ENCODE measurements around the gene CTDSPL. TPM values are rescaled to one million over a fixed set of nuclear protein-coding genes. Genes with fewer than 3 reads are reported as not detected.

Gene CTDSPL
- total and polyA plus RNA-seq, 2 of the 13 experiments (the other 11 are each of a cell fraction or from before 2014, with no cell fraction given): 26.1 to 142 TPM

DNA sequence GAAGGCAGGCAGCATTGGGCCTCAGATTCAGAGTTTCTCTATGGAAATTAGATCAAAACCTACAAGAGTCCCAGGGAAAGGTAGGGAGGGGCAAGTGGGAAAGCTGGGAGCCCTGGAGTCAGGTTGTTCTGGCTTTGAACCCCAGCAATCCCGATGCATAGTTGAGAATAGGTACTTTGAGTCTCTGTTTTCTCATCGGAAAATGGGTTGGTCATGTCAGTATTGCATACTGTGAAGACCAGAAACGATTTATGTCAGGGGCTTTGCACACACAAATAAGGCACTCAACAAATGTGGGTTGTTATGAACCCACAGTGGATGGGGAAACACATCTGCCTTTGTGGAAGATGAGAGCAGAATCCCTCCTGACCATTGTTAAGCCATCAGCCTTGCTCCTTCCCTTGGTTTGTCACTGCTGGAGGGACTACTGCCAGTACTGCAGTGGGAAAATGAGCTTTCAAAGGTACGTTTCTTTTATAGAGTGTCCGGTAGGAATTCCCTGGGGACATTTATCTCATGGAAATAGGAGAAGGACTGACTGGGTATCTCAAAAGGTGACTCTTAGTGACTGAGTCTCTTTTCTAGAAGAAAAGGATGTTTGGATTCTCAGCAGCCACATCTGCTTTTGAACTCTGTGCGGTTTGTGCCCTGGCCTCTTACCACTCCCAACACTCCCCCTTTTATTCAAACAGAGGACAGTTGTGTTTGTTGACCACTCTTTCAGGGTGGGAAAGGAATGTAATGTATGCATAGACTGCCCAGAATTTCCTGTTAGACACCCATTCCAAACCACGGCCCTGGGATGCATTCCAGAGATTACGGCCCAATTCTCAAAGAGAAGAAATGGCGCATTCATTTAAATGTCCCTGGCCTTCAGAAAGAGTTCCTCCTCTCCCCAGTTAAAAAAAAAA, 74.3 kb downstream of the CTDSPL start (continued):
- TF ChIP-seq, protein P1, sequence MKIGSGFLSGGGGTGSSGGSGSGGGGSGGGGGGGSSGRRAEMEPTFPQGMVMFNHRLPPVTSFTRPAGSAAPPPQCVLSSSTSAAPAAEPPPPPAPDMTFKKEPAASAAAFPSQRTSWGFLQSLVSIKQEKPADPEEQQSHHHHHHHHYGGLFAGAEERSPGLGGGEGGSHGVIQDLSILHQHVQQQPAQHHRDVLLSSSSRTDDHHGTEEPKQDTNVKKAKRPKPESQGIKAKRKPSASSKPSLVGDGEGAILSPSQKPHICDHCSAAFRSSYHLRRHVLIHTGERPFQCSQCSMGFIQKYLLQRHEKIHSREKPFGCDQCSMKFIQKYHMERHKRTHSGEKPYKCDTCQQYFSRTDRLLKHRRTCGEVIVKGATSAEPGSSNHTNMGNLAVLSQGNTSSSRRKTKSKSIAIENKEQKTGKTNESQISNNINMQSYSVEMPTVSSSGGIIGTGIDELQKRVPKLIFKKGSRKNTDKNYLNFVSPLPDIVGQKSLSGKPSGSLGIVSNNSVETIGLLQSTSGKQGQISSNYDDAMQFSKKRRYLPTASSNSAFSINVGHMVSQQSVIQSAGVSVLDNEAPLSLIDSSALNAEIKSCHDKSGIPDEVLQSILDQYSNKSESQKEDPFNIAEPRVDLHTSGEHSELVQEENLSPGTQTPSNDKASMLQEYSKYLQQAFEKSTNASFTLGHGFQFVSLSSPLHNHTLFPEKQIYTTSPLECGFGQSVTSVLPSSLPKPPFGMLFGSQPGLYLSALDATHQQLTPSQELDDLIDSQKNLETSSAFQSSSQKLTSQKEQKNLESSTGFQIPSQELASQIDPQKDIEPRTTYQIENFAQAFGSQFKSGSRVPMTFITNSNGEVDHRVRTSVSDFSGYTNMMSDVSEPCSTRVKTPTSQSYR (CRISPR knock-in tag; IDR thresholded peaks at IDR 0.05; ENCODE audit: borderline replicate concordance): peak; percentile 35; the same call in 1 of the 2 replicates
- TF ChIP-seq, protein P2, sequence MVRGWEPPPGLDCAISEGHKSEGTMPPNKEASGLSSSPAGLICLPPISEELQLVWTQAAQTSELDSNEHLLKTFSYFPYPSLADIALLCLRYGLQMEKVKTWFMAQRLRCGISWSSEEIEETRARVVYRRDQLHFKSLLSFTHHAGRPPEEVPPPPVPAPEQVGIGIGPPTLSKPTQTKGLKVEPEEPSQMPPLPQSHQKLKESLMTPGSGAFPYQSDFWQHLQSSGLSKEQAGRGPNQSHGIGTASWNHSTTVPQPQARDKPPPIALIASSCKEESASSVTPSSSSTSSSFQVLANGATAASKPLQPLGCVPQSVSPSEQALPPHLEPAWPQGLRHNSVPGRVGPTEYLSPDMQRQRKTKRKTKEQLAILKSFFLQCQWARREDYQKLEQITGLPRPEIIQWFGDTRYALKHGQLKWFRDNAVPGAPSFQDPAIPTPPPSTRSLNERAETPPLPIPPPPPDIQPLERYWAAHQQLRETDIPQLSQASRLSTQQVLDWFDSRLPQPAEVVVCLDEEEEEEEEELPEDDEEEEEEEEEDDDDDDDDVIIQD (CRISPR knock-in tag; IDR thresholded peaks at IDR 0.05; ENCODE audit: low read depth): peak; percentile 61; the same call in 1 of the 2 replicates
- TF ChIP-seq NFE2 (CRISPR knock-in tag; IDR thresholded peaks at IDR 0.05) (no peak), RFX5 (IDR thresholded peaks at IDR 0.05; ENCODE audit: low read depth, low read length) (no peak), ZKSCAN5 (CRISPR knock-in tag; IDR thresholded peaks at IDR 0.05) (no peak), ZNF354B (CRISPR knock-in tag; IDR thresholded peaks at IDR 0.05) (no peak), ZNF460 (CRISPR knock-in tag; IDR thresholded peaks at IDR 0.05; ENCODE audit: borderline replicate concordance) (no peak), SRSF1 (optimal IDR thresholded peaks at IDR 0.05; ENCODE audit: low read depth, low read length) (no peak), ZNF674 (CRISPR knock-in tag; IDR thresholded peaks at IDR 0.05; ENCODE audit: low read depth) (no peak), ZBTB43 (CRISPR knock-in tag; conservative IDR thresholded peaks at IDR 0.05) (peak; percentile 29; the same call in 1 of the 2 replicates), KMT2A (CRISPR knock-in tag; IDR thresholded peaks at IDR 0.05) (no peak), ZNF781 (CRISPR knock-in tag; IDR thresholded peaks at IDR 0.05; ENCODE audit: borderline replicate concordance, not compliant biosample characterization) (no peak), ZFP62 (CRISPR knock-in tag; IDR thresholded peaks at IDR 0.05) (no peak), CEBPB (IDR thresholded peaks at IDR 0.05; ENCODE audit: borderline replicate concordance, low read depth, low read length) (no peak), TCF7 (IDR thresholded peaks at IDR 0.05; ENCODE audit: low read depth) (peak; percentile 87), ZSCAN30 (CRISPR knock-in tag; IDR thresholded peaks at IDR 0.05) (no peak), POLR2A (IDR thresholded peaks at IDR 0.05; ENCODE audit: insufficient read depth in 1 of 2, low read depth in 2 of 2, low read length in 2 of 2) (peak in 1 of 2 experiments; percentile 52; a peak in 2 of 4 replicates), ZNF784 (CRISPR knock-in tag; IDR thresholded peaks at IDR 0.05; ENCODE audit: borderline replicate concordance) (no peak)
- TF ChIP-seq, protein P3, sequence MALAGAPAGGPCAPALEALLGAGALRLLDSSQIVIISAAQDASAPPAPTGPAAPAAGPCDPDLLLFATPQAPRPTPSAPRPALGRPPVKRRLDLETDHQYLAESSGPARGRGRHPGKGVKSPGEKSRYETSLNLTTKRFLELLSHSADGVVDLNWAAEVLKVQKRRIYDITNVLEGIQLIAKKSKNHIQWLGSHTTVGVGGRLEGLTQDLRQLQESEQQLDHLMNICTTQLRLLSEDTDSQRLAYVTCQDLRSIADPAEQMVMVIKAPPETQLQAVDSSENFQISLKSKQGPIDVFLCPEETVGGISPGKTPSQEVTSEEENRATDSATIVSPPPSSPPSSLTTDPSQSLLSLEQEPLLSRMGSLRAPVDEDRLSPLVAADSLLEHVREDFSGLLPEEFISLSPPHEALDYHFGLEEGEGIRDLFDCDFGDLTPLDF (CRISPR knock-in tag; IDR thresholded peaks at IDR 0.05): no peak
- TF ChIP-seq, protein P4, sequence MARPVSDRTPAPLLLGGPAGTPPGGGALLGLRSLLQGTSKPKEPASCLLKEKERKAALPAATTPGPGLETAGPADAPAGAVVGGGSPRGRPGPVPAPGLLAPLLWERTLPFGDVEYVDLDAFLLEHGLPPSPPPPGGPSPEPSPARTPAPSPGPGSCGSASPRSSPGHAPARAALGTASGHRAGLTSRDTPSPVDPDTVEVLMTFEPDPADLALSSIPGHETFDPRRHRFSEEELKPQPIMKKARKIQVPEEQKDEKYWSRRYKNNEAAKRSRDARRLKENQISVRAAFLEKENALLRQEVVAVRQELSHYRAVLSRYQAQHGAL (CRISPR knock-in tag; IDR thresholded peaks at IDR 0.05; ENCODE audit: not compliant biosample characterization): no peak

Measured in HepG2 (cell line).